Activated CD8-positive, alpha-beta memory T cell treated with anti-CD3 and anti-CD28 coated beads, Interleukin-2, amount 50 U/mL, for 24 hours (primary cell): ENCODE data around the gene ITGB3BP.
A peak's percentile ranks its signal among the peaks of the same experiment; 100 is the strongest.
"Not testable (repeated sequence)": the region's sequence is repeated elsewhere in the genome, so short reads cannot be mapped to it uniquely, and the experiment has no call there.

Experiments
- DNase-seq: peaks from one replicate; pipeline ENCODE4 v3.0.0-alpha.2; 2020; ENCODE audit errors: extremely low read depth

ITGB3BP gene, protein sequence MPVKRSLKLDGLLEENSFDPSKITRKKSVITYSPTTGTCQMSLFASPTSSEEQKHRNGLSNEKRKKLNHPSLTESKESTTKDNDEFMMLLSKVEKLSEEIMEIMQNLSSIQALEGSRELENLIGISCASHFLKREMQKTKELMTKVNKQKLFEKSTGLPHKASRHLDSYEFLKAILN

DNA sequence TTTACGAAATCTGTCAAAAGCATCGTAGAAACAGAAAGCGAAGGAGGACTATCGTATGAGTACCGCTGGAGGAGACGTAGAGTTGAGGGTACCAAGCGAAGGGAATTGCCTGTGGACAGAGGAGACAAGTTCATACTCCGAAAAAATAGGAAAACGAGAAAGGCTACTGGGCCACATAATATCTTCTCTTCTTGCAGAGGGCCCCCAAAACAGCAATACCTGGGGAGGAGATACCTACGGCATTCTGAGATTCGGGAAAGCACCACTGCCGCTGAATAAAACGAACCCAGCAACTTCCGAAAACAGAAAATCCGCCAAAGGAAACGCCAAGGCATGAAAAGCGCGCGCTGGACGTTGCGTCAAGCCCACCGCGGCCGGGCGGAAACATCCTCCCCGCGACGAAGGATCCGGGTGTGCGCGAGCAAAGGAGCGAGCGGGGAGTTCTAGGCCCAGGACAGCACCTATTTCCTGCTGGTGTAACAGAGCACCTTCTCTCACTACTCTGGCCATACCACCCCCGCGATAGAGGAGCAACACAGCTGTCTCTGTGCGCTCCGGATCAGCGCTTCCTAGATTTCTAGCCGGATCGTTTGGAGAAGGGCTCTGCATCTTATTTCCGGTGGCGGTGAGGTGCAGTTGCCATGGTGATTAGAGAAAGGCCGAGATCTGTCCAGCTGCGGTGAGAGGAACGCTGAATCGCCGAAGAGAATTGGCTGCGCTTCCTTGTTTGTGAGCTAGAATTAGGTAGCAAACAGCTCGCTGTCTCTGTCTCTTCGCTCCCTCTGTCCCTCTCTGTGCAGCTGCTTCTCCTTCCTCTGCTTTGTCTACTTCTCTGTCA, at the start of gene ITGB3BP, which contains the start of gene EFCAB7:
TSS of gene ITGB3BP (minus strand) at position 335 of the 838 bp plus-strand sequence. CDS start at position 243, 92 bp downstream.
TSS of gene EFCAB7 (plus strand) at position 635 of the 838 bp plus-strand sequence. CDS start 2,048 bp downstream, outside the sequence.
- DNase-seq = peak; percentile 49

DNA sequence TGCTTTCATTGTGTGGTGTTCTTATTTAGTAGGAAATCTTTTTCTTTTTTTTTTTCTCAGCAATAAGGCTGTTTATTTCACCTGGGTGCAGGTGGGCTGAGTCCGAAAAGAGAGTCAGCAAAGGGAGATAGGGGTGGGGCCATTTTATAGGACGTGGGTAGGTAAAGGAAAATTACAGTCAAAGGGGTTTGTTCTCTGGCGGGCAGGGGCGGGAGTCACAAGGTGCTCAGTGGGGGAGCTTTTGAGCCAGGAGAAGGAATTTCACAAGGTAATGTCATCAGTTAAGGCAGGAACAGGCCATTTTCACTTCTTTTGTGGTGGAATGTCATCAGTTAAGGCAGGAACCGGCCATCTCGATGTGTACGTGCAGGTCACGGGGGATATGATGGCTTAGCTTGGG, 49.7 kb upstream of the ITGB3BP start:
- DNase-seq = not testable (repeated sequence)

DNA sequence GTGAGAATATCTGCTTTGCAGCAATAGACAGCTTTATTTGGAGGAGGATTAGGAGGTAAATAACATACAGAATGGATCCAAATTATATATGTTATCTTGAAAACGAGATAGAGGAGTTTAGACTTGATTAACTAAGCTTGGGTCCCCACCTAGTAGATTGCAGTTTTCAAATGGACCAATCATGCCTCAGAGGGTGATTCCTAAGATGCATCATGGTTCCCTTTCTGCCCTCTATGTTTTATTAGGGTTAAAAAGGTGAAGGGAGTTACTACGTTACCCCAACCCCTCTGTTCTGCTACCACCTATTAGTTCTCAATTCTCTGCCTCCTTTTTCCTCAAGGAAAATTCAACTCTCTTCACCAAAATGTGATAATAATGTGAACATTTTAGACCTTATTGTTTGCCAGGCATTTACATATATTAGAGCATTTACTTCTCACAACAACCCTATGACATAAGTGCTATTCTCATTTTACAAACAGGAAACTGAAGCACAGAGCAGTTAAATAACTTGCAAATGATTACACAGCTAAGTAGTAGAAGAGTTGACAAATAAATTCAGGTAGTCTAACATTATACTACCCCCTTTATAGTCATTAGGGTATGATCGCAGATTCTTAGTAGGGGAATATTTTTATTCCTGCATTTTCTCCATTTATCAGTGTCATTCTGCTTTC, 46.8 kb upstream of the ITGB3BP start:
- DNase-seq = no peak

DNA sequence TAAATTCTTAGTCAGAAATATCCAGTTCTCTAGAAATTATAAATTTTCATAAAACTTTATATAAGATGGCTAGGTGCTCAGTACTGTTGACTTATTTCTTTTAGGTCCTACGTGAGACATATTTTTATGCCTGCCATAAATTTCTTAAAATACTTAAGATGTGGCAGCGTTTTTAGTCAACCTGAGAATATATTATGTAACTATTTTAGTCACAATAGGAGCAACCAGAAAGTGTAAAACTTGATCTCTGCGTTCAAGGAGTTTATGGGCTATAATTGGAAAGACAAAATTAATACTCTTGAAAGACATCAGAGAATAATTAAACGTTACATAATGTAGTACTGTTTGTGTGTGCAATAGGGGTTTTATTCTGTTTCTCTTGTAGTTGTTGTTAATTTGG, 46.0 kb upstream of the ITGB3BP start:
- no peak for DNase-seq

DNA sequence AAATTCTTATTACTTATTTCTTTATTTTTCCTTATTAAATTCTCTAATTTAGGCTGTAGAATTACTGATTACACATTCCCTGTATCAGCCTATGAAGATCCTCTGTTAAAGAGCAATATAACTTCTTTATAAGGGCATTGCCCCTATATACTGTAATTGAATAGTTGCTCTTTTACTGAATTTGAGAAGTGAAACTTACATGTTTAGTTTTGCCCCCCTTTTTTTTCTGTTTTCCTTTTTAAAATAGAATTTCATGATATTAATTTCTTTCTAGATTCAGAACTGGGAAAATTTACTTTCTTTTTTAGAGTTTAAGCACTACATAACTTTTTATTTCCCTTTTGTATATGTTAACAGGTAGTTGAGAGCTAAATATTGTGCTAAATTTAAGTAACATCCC, 40.7 kb upstream of the ITGB3BP start:
- no peak for DNase-seq

- DNase-seq = no peak
These were observed 36.3 kb upstream of the ITGB3BP start for GRCh38 chr1:63559357-63559756.

GRCh38 chr1:63557365-63557987, 34.5 kb upstream of the ITGB3BP start:
- DNase-seq = no peak

GRCh38 chr1:63555480-63555879, 32.5 kb upstream of the ITGB3BP start:
- no peak for DNase-seq

DNA sequence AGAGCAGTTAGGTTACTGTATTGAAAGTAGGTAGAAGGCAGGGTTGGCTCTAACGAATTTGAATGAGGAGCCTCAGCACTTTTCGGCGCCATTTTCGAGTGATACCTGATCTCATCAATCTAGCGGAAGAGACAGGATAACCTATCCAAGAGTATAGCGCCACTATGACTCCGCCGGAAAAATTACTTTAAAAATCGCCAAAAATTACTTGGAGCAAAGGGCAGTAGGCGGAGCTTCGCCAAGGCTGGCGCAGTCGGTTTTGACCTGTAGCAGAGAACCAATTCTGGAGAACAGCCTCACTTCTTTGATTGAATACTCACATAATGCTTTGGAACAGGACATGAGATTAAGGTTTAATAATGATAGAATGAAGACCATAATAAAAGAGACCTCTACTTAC, 25.9 kb upstream of the ITGB3BP start:
- DNase-seq = no peak

DNA sequence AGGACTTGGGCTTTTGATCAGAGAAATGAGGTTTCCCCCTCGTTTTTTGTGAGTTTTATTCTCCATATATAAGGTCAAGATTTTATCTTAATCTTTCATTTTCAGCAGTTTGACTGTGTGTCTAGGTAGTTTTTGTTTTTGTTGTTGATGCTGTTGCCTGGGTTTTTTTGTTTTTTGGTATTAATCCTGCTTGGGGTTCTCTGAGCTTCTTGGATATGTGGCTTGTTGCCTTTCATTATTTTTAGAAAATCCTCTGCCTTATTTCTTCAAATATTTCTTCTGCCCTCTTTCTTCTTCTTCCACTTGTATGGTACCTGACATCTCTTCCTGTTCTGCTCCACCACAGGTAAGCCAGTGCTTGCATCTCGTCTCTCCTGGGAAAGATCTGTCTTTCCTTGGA, 25.3 kb upstream of the ITGB3BP start:
- DNase-seq = no peak

DNA sequence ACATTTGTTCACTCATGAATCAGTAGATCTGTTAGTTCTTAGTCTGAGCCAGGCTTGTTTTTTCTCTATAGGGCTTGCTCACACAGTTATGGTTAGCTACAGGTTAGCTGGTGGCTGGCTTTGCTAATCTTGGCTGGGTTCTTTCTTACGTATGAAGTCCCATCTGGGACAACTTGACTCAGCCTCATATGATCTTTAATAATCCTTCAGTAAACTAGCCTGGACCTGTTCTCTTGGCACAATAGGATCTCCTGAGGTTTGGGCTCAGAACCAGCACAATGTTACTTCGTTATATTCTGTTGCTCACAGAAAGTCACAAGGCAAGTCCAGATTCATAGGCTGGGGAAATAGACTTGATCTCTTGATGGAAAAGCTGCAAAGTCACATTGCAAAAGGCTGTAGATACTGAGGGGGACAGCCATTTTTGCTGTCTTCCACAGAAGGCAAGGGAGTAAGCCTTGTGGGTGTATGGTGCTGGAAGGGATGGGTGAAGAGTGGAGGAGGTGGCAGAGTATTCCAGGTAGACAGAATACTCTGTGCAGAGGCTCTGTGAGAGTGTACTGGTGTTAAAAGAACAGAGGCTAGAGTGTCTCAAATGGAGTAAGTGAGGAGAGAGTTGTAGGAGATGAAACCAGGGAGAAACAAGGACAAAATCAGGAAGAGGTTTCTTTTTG, 24.7 kb upstream of the ITGB3BP start:
- DNase-seq = no peak

GRCh38 chr1:63545780-63546179, 22.8 kb upstream of the ITGB3BP start:
- no peak for DNase-seq

DNA sequence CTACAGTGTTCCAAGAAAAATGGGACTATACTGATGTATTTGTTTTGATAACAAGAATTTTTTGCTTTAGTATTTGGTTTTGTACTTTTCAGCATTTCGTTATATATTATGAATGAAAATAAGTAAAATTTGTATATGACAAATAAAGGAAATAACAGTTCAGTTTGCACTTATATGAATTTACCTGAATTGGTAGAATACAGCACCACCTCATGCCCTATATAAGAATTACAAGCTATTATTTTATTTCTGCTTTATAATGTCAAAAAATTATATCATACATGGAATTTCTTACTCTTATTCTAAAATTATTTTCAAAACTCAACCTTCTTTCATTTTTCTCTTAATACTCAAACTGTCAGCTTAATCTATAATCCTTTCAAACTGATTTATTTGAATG, 14.9 kb upstream of the ITGB3BP start:
- no peak for DNase-seq

DNA sequence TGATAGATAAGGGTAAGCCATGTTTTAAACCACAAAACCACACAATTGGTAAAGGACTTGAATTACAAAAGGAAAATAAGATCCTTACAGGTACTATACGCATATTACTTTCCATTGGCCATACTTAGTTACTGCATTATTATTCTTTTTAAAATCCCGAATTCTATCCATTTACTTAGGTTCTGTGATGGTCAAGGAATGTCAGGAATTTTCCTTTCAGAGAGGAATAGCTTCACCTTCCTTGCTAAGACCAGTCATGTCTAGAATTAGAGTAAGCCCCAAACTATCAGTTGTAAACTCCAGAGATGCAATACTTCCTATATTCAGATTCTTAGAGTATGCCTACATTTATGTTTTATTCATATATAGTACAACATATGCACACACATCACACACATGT, 14.0 kb upstream of the ITGB3BP start:
- no peak for DNase-seq

DNA sequence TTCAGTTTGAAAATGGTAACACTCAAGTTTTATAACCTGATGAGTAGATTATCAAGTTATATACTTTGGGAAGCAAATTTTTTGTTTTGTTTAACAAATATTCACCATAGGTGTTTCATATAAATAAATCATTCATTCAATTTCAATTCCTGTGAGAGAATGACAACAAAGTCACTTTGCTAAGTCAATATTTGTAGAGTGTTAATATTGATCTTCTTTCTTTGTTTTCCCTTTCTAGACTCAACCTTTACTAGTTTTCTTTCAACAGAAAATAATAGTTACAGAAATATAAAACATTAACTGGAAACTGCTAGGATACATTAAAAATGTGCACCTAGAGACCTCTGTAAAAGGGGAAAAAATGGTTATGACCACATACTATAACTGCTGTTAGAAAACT, 11.4 kb upstream of the ITGB3BP start:
- DNase-seq = no peak

DNA sequence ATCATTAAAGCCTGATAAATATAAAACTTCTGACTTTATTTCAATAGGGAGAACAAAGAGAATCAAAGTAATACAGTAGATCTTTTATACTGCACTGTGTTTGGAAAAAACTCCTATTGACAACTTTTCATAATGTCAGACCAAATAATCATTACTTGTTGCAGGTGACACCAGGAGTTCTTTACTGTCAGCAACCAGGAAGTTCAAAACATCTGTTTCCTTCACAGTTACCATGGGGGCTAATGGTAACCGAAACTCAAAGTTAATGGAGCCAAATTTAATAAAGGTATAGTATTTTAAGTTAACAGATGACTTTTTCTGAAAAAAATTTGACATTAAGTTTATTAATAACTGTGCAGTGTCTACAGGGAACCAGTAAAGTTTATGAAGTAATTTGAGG, 10.9 kb upstream of the ITGB3BP start:
- DNase-seq = no peak

- no peak for DNase-seq
These were observed 9.7 kb upstream of the ITGB3BP start for GRCh38 chr1:63532727-63533126.

- DNase-seq = no peak
These were observed 1.2 kb upstream of the ITGB3BP start for GRCh38 chr1:63524201-63524600.

GRCh38 chr1:63523738-63524137, 713 bp upstream of the ITGB3BP start:
- no peak for DNase-seq

- no peak for DNase-seq
These were observed 6.4 kb downstream of the ITGB3BP start for GRCh38 chr1:63516629-63517028.

DNA sequence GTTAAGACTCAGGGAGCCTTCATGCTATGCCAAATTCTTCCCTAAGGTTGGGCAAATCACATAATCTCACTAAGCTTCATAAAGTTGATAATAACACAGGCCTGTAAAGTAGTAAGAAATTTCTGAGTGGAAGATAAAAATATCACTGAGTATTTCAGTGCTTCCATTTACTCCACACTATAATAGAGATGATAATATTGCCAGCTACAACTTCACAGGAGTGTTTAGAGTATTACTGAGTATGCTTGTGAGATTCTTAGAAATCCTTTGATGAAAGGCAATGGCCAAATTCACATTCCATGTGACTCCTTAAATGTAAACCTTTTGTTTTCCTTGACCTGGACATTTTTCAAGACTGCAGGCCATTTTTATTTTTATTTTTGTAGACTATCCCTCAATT, 10.4 kb downstream of the ITGB3BP start:
- no peak for DNase-seq

DNA sequence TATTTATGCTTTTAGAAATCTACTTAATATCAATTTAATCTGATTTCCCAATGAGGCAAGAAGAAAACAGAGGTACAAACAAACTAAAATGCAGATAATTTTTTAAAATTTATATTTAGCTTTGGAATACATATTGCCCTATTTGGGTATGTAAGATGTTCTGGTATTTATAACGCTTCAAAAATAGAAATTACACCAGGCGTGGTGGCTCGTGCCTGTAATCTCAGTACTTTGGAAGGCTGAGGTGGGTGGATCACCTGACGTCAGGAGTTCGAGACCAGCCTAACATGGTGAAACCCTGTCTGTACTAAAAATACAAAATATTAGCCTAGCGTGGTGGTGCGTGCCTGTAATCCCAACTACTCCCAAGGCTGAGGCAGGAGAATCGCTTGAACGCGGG, 13.3 kb downstream of the ITGB3BP start:
- DNase-seq = no peak
